Sigmoid colon (tissue), 7 donors: Measurements from ENCODE around the gene ZNF669. TPM values are rescaled to one million over a fixed set of nuclear protein-coding genes. Genes with fewer than 3 reads are reported as not detected.

Source experiments
- DNase-seq: peaks from one replicate; pipeline ENCODE4 v3.0.0-alpha.2; 2019
- H3K27ac ChIP-seq, 4 donors: fragments of 200-600 bp; sonication (generic); one replicate each; pipeline ENCODE4 v1.5.1; 2016 to 2019; ENCODE audit warnings: mild to moderate bottlenecking in 1 of 4
- H3K27me3 ChIP-seq, 3 donors: fragments of 200-600 bp; sonication (generic); one replicate each; pipeline ENCODE4 v1.5.1; 2019; ENCODE audit warnings: mild to moderate bottlenecking in 1 of 3
- H3K36me3 ChIP-seq, 4 donors: fragments of 200-600 bp; sonication (generic); one replicate each; pipeline ENCODE4 v1.5.1; 2016 to 2019
- H3K4me1 ChIP-seq, 4 donors: fragments of 200-600 bp; sonication (generic); one replicate each; pipeline ENCODE4 v1.5.1; 2017 to 2019
- H3K4me3 ChIP-seq, 4 donors: fragments of 200-600 bp; sonication (generic); one replicate each; pipeline ENCODE4 v1.5.1; 2017 to 2019; ENCODE audit warnings: mild to moderate bottlenecking in 2 of 4, moderate library complexity in 1 of 4
- H3K9me3 ChIP-seq, 4 donors: fragments of 200-600 bp in 3 of 4; sonication (generic) in 3 of 4; one replicate each; pipeline versions ENCODE4 v1.5.1 to v1.6.1; 2013 to 2019
- EP300 ChIP-seq, 4 donors: sonication (generic); formaldehyde crosslinking; IDR thresholded peaks; one replicate each; pipeline ENCODE4 v1.6.1; 2017; ENCODE audit warnings: antibody characterized with exemption in 4 of 4
- POLR2A ChIP-seq, 2 donors: fragments of 450-650 bp; IDR thresholded peaks; one replicate each; pipeline ENCODE4 v1.6.1; 2016; ENCODE audit warnings: antibody characterized with exemption in 2 of 2, mild to moderate bottlenecking in 2 of 2, moderate library complexity in 2 of 2
- POLR2AphosphoS5 ChIP-seq, 4 donors: sonication (generic); formaldehyde crosslinking; IDR thresholded peaks; one replicate each; pipeline ENCODE4 v1.6.1; 2017; ENCODE audit warnings: antibody characterized with exemption in 4 of 4
- WGBS, 2 donors: extraction: QIAGEN DNeasy Blood & Tissue Kit; methylation state at CpG; one replicate each; pipeline ENCODE4 v1.1.7; 2013; 5-methylcytosine and 5-hydroxymethylcytosine counted together
- intact Hi-C: fragments of 100-400 bp; cut with DNase I; formaldehyde crosslinking; loops from one replicate; pipeline ENCODE4 v1.15.1; 2023
- polyA plus RNA-seq, 3 donors: library from polyadenylated mRNA; stranded (reverse); fragments of 200-250 nt; gene quantifications; one replicate each; pipeline ENCODE4 v1.2.3, GENCODE V29; 2013
- total RNA-seq, 4 donors: library from RNA; depleted of rRNA; stranded (reverse); fragments of >200 nt; gene quantifications; one replicate each; pipeline ENCODE4 v1.1.0, GENCODE V29; 2016
- TF ChIP-seq, protein P1 (sequence below), 4 experiments: fragments of 450-650 bp in 3 of 4; fragments of 200-600 bp in 1 of 4; IDR thresholded peaks; one replicate each; pipeline ENCODE4 v1.5.1; 2016 to 2019; ENCODE audit warnings: antibody characterized with exemption in 4 of 4, mild to moderate bottlenecking in 3 of 4, moderate library complexity in 2 of 4
- donor health status: healthy with polysubstance abuse.
- donor health status: Bipolar disorder and iron deficiency.
- donor health status: healthy.

Gene ZNF669
- total and polyA plus RNA-seq, 7 donors = 3.6 to 5.8 (median 4.8) TPM

DNA sequence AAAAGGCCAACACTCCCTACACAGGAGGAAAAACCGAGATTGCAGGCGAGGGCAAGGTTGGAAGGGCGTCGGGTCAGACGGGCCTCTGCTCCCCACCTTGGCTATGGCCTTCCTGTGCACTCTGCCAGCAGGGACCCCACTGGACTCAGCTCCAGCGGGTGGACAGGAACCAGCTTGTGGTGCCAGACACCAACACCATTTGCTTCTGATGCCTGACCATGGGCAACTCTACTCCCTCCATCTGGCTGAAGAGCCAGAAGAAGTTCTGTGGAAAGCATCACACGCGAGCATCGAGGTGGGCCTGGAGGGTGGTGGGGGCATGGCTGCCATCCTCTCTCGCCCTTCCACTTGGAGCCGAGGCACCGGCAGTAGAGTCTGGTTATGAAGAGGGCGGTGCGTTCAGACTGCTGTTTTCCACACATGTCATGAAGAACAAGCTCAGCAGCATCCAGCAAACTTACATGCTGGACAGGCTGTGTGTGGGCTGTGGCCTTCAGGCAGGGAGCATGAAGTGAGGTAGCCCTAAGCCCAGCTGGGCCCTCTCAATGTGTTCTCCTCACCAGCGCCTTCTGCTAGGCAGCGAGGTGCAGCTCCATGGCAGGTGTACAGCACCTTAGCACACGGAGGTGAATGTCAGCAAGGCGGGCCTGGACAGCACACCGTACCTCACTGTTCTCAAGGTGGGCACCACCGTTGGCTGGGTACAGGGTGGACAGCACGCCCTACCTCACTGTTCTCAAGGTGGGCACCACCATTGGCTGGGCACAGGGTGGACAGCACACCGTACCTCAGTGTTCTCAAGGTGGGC, 15.6 kb upstream of the ZNF669 start:
- H3K4me1 ChIP-seq = no peaks in the 10 kb centered on the region
- no peaks in the 10 kb centered on the region for H3K9me3 ChIP-seq
- 96% methylated on average over 22 of the region's 22 CpGs for WGBS, 2 donors

DNA sequence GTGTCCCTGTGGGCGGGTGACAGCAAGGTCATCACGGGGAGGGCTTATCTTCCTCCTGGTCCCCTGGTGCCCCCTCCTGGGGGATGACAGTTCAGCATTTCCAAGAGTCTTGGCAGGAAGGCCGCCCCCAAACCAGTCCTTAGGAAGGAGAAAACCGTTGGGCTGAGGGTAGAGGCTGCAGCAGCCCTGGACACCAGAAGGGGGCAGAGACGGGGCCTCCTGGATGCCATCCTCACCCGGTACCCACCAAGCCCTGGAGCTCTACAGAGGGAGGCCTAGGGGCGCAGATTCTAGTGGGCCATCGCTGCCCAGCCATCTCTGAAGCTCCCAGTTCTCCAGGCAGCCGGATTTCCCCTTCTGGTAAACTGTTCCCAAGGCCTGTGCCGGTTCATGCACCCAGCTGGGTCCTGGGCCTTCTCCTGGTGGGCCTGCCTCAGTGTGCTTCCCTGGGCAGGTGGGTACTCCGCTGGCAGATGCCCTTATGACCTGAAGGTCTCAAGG, 14.8 kb upstream of the ZNF669 start:
- no peak overlapping the region for H3K4me3 ChIP-seq
- TF ChIP-seq, protein P1, sequence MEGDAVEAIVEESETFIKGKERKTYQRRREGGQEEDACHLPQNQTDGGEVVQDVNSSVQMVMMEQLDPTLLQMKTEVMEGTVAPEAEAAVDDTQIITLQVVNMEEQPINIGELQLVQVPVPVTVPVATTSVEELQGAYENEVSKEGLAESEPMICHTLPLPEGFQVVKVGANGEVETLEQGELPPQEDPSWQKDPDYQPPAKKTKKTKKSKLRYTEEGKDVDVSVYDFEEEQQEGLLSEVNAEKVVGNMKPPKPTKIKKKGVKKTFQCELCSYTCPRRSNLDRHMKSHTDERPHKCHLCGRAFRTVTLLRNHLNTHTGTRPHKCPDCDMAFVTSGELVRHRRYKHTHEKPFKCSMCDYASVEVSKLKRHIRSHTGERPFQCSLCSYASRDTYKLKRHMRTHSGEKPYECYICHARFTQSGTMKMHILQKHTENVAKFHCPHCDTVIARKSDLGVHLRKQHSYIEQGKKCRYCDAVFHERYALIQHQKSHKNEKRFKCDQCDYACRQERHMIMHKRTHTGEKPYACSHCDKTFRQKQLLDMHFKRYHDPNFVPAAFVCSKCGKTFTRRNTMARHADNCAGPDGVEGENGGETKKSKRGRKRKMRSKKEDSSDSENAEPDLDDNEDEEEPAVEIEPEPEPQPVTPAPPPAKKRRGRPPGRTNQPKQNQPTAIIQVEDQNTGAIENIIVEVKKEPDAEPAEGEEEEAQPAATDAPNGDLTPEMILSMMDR (IDR thresholded peaks at IDR 0.05) = no peak
- TF ChIP-seq POLR2A (IDR thresholded peaks at IDR 0.05) (no peak), POLR2AphosphoS5 (IDR thresholded peaks at IDR 0.05) (no peak), EP300 (IDR thresholded peaks at IDR 0.05) (no peak)
- 76 to 79% methylated on average over 10 to 11 of the region's 11 CpGs for WGBS, 2 donors
- no peak for DNase-seq
- H3K36me3 ChIP-seq = no peaks in the 10 kb centered on the region
- H3K27ac ChIP-seq = no peak overlapping the region
- no peaks in the 10 kb centered on the region for H3K27me3 ChIP-seq
- H3K4me1 ChIP-seq = no peaks in the 10 kb centered on the region
- intact Hi-C loops = no loop called here
- no peaks in the 10 kb centered on the region for H3K9me3 ChIP-seq

More for the DNA sequence above, 15.6 kb upstream of the ZNF669 start:
- DNase-seq = no peak
- Histone ChIP-seq H3K27me3 (no peaks in the 10 kb centered on the region), H3K4me3 (no peak overlapping the region), H3K36me3 (no peaks in the 10 kb centered on the region), H3K27ac (no peak overlapping the region)
- no peak for TF ChIP-seq EP300 (IDR thresholded peaks at IDR 0.05)
- TF ChIP-seq POLR2AphosphoS5 (IDR thresholded peaks at IDR 0.05) = no peak
- intact Hi-C loops = no loop called here

DNA sequence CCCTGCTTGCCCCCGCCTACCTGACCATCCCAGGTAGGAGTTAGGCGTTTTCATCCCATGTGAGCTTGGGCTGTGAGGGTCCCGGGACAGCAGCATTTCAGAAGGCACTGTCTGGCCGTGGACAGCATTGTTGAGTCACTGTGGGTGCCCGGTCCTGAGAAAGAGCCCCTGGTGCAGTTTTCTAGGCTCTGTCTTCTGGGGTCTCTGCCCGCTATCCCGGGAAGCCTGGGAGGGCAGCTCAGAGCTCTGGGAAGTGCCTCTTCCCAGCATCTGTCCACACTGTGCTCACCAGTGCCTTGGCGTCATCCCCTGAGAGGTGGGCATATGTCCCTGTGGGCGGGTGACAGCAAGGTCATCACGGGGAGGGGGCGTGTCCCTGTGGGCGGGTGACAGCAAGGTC, 11.4 kb upstream of the ZNF669 start:
- no peak overlapping the region for H3K4me3 ChIP-seq
- DNase-seq = no peak
- no peaks in the 10 kb centered on the region for H3K36me3 ChIP-seq
- WGBS, 2 donors = 77 to 85% methylated on average over 12 of the region's 12 CpGs
- H3K4me1 ChIP-seq = peaks cover 0 to 18% (median 12%) of the 10 kb centered on the region in 4 donors
- no peak overlapping the region for H3K27ac ChIP-seq
- TF ChIP-seq POLR2AphosphoS5 (IDR thresholded peaks at IDR 0.05) (no peak), POLR2A (IDR thresholded peaks at IDR 0.05) (no peak)
- TF ChIP-seq, protein P1 (IDR thresholded peaks at IDR 0.05) = no peak
- H3K27me3 ChIP-seq = no peaks in the 10 kb centered on the region
- intact Hi-C loops = no loop called here
- H3K9me3 ChIP-seq = no peaks in the 10 kb centered on the region

GRCh38 chr1:247115141-247115510, 11.0 kb upstream of the ZNF669 start:
- Histone ChIP-seq H3K36me3 (no peaks in the 10 kb centered on the region), H3K9me3 (no peaks in the 10 kb centered on the region), H3K4me3 (no peak overlapping the region), H3K27me3 (no peaks in the 10 kb centered on the region), H3K27ac (no peak overlapping the region), H3K4me1 (peaks cover 0 to 22% (median 15%) of the 10 kb centered on the region in 4 donors)
- no peak for TF ChIP-seq POLR2A (IDR thresholded peaks at IDR 0.05)
- TF ChIP-seq EP300 (IDR thresholded peaks at IDR 0.05) = no peak
- TF ChIP-seq POLR2AphosphoS5 (IDR thresholded peaks at IDR 0.05) = no peak
- TF ChIP-seq, protein P1 (IDR thresholded peaks at IDR 0.05) = no peak
- WGBS, 2 donors = 69 to 82% methylated on average over 7 of the region's 7 CpGs
- no peak for DNase-seq
- intact Hi-C loops = no loop called here

DNA sequence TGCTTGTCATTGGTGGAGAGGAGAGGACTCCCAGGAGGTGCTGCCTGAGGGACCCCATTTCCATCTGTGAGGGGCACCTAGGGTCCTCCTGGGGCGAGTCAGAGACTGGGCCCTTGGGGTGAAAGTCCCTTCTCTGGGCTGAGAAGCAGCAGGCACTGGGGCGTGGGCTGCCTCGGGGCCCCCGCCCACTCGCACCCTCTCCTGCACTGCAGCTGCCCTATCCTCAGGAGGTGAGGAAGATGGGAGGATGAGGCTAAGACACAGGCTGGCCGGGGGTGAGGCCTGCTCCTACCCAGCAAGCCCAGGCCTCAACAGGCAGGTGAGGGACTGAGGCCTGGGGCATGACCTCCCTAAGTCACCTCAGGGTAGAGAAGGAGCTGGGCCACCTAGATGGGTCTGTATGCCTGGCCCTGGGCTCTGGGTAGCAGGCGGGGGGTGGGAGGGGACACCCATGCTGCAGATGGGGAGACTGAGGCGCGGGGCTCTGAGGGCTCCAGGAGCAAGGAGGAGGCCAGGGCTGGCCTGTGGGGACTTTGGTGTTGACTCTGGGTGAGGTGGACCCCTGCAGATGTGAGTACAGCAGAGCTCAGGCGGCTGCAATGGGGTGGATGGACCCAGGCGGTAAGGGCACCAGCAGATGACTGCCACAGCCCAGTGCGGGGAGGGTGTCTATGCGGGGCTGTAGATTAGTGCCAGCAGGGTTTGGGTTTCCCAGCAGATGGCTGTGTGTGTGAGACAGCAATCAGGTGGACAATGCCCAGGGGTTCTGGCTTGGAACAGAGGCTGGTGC, 10.4 kb upstream of the ZNF669 start:
- no peak for TF ChIP-seq POLR2AphosphoS5 (IDR thresholded peaks at IDR 0.05)
- no peak for TF ChIP-seq POLR2A (IDR thresholded peaks at IDR 0.05)
- TF ChIP-seq, protein P1 (IDR thresholded peaks at IDR 0.05) = no peak
- TF ChIP-seq EP300 (IDR thresholded peaks at IDR 0.05) = no peak
- H3K27ac ChIP-seq = no peak overlapping the region
- H3K27me3 ChIP-seq = no peaks in the 10 kb centered on the region
- H3K36me3 ChIP-seq = no peaks in the 10 kb centered on the region
- H3K4me3 ChIP-seq = no peak overlapping the region
- WGBS, 2 donors = 80 to 89% methylated on average over 13 of the region's 13 CpGs
- no peaks in the 10 kb centered on the region for H3K9me3 ChIP-seq
- peaks cover 0 to 23% (median 15%) of the 10 kb centered on the region in 4 donors for H3K4me1 ChIP-seq
- intact Hi-C loops = no loop called here
- DNase-seq = no peak
